ENCODE data around the gene CNN3. TPM values are rescaled to one million over a fixed set of nuclear protein-coding genes. Genes with fewer than 3 reads are reported as not detected.

CNN3 gene
- polyA plus RNA-seq, 1 donor from 2014 or later = 4.2 TPM

- Mint-ChIP-seq H3K4me1 (peaks cover 2 to 8% (median 7%) of the 10 kb centered on the region in 3 donors), H3K27ac (no peak overlapping the region)
These were observed 6.8 kb downstream of the CNN3 start for GRCh38 chr1:94920061-94920460.

GRCh38 chr1:94919241-94920030, 7.5 kb downstream of the CNN3 start:
- Mint-ChIP-seq H3K4me1 (peaks cover 0 to 5% (median 4%) of the 10 kb centered on the region in 3 donors), H3K27ac (no peak overlapping the region), H3K9me3 (no peaks in the 10 kb centered on the region), H3K27me3 (peaks cover 13% of the 10 kb centered on the region), H3K36me3 (no peaks in the 10 kb centered on the region), H3K4me3 (no peak overlapping the region)

More at GRCh38 chr1:94920061-94920460, 6.8 kb downstream of the CNN3 start:
- peaks cover 17% of the 10 kb centered on the region for H3K27me3 Mint-ChIP-seq
- H3K4me3 Mint-ChIP-seq = no peak overlapping the region
- no peaks in the 10 kb centered on the region for H3K36me3 Mint-ChIP-seq
- no peaks in the 10 kb centered on the region for H3K9me3 Mint-ChIP-seq

GRCh38 chr1:94917251-94917650, 9.7 kb downstream of the CNN3 start:
- Mint-ChIP-seq H3K27me3 (peaks cover 7% of the 10 kb centered on the region), H3K27ac (no peak overlapping the region), H3K4me3 (no peak overlapping the region), H3K4me1 (no peaks in the 10 kb centered on the region), H3K9me3 (no peaks in the 10 kb centered on the region), H3K36me3 (no peaks in the 10 kb centered on the region)

GRCh38 chr1:94912263-94913184, 14.4 kb downstream of the CNN3 start:
- peaks cover 0 to 1% (median 0%) of the 10 kb centered on the region in 3 donors for H3K9me3 Mint-ChIP-seq
- H3K36me3 Mint-ChIP-seq = peaks cover 2% of the 10 kb centered on the region
- no peaks in the 10 kb centered on the region for H3K4me1 Mint-ChIP-seq
- peaks cover 10% of the 10 kb centered on the region for H3K27me3 Mint-ChIP-seq
- H3K4me3 Mint-ChIP-seq = no peak overlapping the region
- H3K27ac Mint-ChIP-seq = no peak overlapping the region

- Mint-ChIP-seq H3K4me1 (no peaks in the 10 kb centered on the region), H3K9me3 (peaks cover 0 to 1% (median 0%) of the 10 kb centered on the region in 3 donors), H3K4me3 (no peak overlapping the region), H3K27me3 (peaks cover 9% of the 10 kb centered on the region), H3K36me3 (peaks cover 2% of the 10 kb centered on the region), H3K27ac (no peak overlapping the region)
These were observed 17.4 kb downstream of the CNN3 start for GRCh38 chr1:94909486-94909885.

- Mint-ChIP-seq H3K9me3 (peaks cover 0 to 1% (median 0%) of the 10 kb centered on the region in 3 donors), H3K36me3 (peaks cover 2% of the 10 kb centered on the region), H3K4me3 (no peak overlapping the region), H3K27me3 (peaks cover 6% of the 10 kb centered on the region), H3K4me1 (no peaks in the 10 kb centered on the region), H3K27ac (no peak overlapping the region)
These were observed 17.9 kb downstream of the CNN3 start for GRCh38 chr1:94908965-94909364.

GRCh38 chr1:94908190-94908589, 18.7 kb downstream of the CNN3 start:
- peak overlapping the region in 1 of 3 donors; percentile 27 for H3K27ac Mint-ChIP-seq
- H3K36me3 Mint-ChIP-seq = peaks cover 2% of the 10 kb centered on the region
- peak overlapping the region in 1 of 4 donors; percentile 66 for H3K4me3 Mint-ChIP-seq
- H3K4me1 Mint-ChIP-seq = no peaks in the 10 kb centered on the region
- H3K9me3 Mint-ChIP-seq = peaks cover 0 to 1% (median 0%) of the 10 kb centered on the region in 3 donors
- peaks cover 6% of the 10 kb centered on the region for H3K27me3 Mint-ChIP-seq

GRCh38 chr1:94907136-94907535, 19.8 kb downstream of the CNN3 start:
- peaks cover 0 to 1% (median 0%) of the 10 kb centered on the region in 3 donors for H3K9me3 Mint-ChIP-seq
- no peaks in the 10 kb centered on the region for H3K4me1 Mint-ChIP-seq
- H3K4me3 Mint-ChIP-seq = no peak overlapping the region
- peak overlapping the region in 1 of 3 donors; percentile 63 for H3K27ac Mint-ChIP-seq
- H3K36me3 Mint-ChIP-seq = peaks cover 2% of the 10 kb centered on the region
- peaks cover 6% of the 10 kb centered on the region for H3K27me3 Mint-ChIP-seq

- H3K4me3 Mint-ChIP-seq = no peak overlapping the region
- H3K9me3 Mint-ChIP-seq = peaks cover 0 to 1% (median 0%) of the 10 kb centered on the region in 3 donors
- peaks cover 2% of the 10 kb centered on the region for H3K36me3 Mint-ChIP-seq
- H3K27me3 Mint-ChIP-seq = peaks cover 6% of the 10 kb centered on the region
- no peaks in the 10 kb centered on the region for H3K4me1 Mint-ChIP-seq
- H3K27ac Mint-ChIP-seq = peak overlapping the region in 1 of 3 donors; percentile 63
These were observed 20.5 kb downstream of the CNN3 start for GRCh38 chr1:94906382-94906781.

GRCh38 chr1:94905207-94905606, 21.7 kb downstream of the CNN3 start:
- H3K27me3 Mint-ChIP-seq = peaks cover 1% of the 10 kb centered on the region
- no peak overlapping the region for H3K4me3 Mint-ChIP-seq
- H3K9me3 Mint-ChIP-seq = peaks cover 0 to 1% (median 0%) of the 10 kb centered on the region in 3 donors
- H3K4me1 Mint-ChIP-seq = no peaks in the 10 kb centered on the region
- H3K27ac Mint-ChIP-seq = no peak overlapping the region
- H3K36me3 Mint-ChIP-seq = peaks cover 2% of the 10 kb centered on the region

- H3K36me3 Mint-ChIP-seq = no peaks in the 10 kb centered on the region
These were observed 23.5 kb downstream of the CNN3 start for GRCh38 chr1:94903280-94904009.

GRCh38 chr1:94901841-94902240, 25.1 kb downstream of the CNN3 start:
- H3K9me3 Mint-ChIP-seq = no peaks in the 10 kb centered on the region
- no peak overlapping the region for H3K27ac Mint-ChIP-seq
- H3K4me3 Mint-ChIP-seq = no peak overlapping the region
- peaks cover 2% of the 10 kb centered on the region for H3K36me3 Mint-ChIP-seq
- no peaks in the 10 kb centered on the region for H3K4me1 Mint-ChIP-seq
- H3K27me3 Mint-ChIP-seq = no peaks in the 10 kb centered on the region

More at GRCh38 chr1:94903280-94904009, 23.5 kb downstream of the CNN3 start:
- Mint-ChIP-seq H3K27ac (no peak overlapping the region), H3K27me3 (peaks cover 1% of the 10 kb centered on the region), H3K4me3 (no peak overlapping the region), H3K4me1 (no peaks in the 10 kb centered on the region), H3K9me3 (peaks cover 0 to 1% (median 0%) of the 10 kb centered on the region in 3 donors)

GRCh38 chr1:94899756-94900155, 27.2 kb downstream of the CNN3 start:
- no peaks in the 10 kb centered on the region for H3K27me3 Mint-ChIP-seq
- H3K9me3 Mint-ChIP-seq = no peaks in the 10 kb centered on the region
- no peaks in the 10 kb centered on the region for H3K4me1 Mint-ChIP-seq
- H3K36me3 Mint-ChIP-seq = peaks cover 2% of the 10 kb centered on the region
- no peak overlapping the region for H3K27ac Mint-ChIP-seq
- no peak overlapping the region for H3K4me3 Mint-ChIP-seq

GRCh38 chr1:94898491-94899385, 28.2 kb downstream of the CNN3 start:
- Mint-ChIP-seq H3K27ac (no peak overlapping the region), H3K36me3 (peaks cover 2% of the 10 kb centered on the region), H3K4me1 (no peaks in the 10 kb centered on the region), H3K4me3 (no peak overlapping the region), H3K9me3 (no peaks in the 10 kb centered on the region), H3K27me3 (no peaks in the 10 kb centered on the region)

Data from IgD-negative memory B cell (primary cell).